HL-60 (cell line): ENCODE measurements around the gene E2F3.

ENCODE experiments used
- GABPA ChIP-seq: IDR thresholded peaks from 2 replicates; pipeline ENCODE4 v1.6.1; 2012; ENCODE audit warnings: low read depth
- POLR2AphosphoS5 ChIP-seq: IDR thresholded peaks from 2 replicates; pipeline ENCODE4 v1.6.1; 2012; ENCODE audit warnings: low read depth
- REST ChIP-seq: IDR thresholded peaks from 2 replicates; pipeline ENCODE4 v1.6.1; 2012; ENCODE audit warnings: low read depth; ENCODE audit not compliant: insufficient replicate concordance
- SPI1 ChIP-seq: IDR thresholded peaks from 2 replicates; pipeline ENCODE4 v1.6.1; 2012; ENCODE audit warnings: low read depth, mild to moderate bottlenecking, borderline replicate concordance
- TF ChIP-seq, protein P1 (sequence below): IDR thresholded peaks from one replicate; pipeline ENCODE4 v1.5.1; 2011; ENCODE audit warnings: low read length, control low read depth, inconsistent platforms; ENCODE audit not compliant: insufficient read depth

- TF ChIP-seq POLR2AphosphoS5, result no peak
- TF ChIP-seq, protein P1, sequence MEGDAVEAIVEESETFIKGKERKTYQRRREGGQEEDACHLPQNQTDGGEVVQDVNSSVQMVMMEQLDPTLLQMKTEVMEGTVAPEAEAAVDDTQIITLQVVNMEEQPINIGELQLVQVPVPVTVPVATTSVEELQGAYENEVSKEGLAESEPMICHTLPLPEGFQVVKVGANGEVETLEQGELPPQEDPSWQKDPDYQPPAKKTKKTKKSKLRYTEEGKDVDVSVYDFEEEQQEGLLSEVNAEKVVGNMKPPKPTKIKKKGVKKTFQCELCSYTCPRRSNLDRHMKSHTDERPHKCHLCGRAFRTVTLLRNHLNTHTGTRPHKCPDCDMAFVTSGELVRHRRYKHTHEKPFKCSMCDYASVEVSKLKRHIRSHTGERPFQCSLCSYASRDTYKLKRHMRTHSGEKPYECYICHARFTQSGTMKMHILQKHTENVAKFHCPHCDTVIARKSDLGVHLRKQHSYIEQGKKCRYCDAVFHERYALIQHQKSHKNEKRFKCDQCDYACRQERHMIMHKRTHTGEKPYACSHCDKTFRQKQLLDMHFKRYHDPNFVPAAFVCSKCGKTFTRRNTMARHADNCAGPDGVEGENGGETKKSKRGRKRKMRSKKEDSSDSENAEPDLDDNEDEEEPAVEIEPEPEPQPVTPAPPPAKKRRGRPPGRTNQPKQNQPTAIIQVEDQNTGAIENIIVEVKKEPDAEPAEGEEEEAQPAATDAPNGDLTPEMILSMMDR, result no peak
- TF ChIP-seq REST, result no peak
- TF ChIP-seq GABPA, result no peak
- no peak for TF ChIP-seq SPI1
Measured at GRCh38 chr6:20533746-20534294, 132.1 kb downstream of the E2F3 start.
